Astrocyte (in vitro differentiated cells and primary cell): ENCODE results near the gene CERCAM. TPM values are rescaled to one million over a fixed set of nuclear protein-coding genes. Genes with fewer than 3 reads are reported as not detected.
"Not testable (repeated sequence)": the region's sequence is repeated elsewhere in the genome, so short reads cannot be mapped to it uniquely, and the experiment has no call there.

Source experiments
- DNase-seq: peaks from one replicate; pipeline ENCODE4 v3.0.0-alpha.2; 2010; ENCODE audit warnings: low read depth
- FAIRE-seq: peaks from 2 replicates; lab custom pipeline; 2011; peaks lifted over from hg19 to GRCh38; lab: Jason Lieb, UNC
- H2AFZ ChIP-seq: 2 replicates; pipeline ENCODE4 v1.6.0; 2012; ENCODE audit warnings: low read depth, low read length, inconsistent platforms
- H3K27ac ChIP-seq: 2 replicates; pipeline ENCODE4 v1.5.1; 2011; ENCODE audit warnings: low read depth, low read length, inconsistent platforms
- H3K27me3 ChIP-seq: 2 replicates; pipeline ENCODE4 v1.6.0; 2011; ENCODE audit warnings: low read length, inconsistent platforms; ENCODE audit not compliant: insufficient read depth
- H3K36me3 ChIP-seq: 2 replicates; pipeline ENCODE4 v1.5.1; 2011; ENCODE audit warnings: low read length, inconsistent platforms; ENCODE audit not compliant: insufficient read depth
- H3K4me1 ChIP-seq: 2 replicates; pipeline ENCODE4 v1.5.1; 2011; ENCODE audit warnings: low read length, inconsistent platforms; ENCODE audit not compliant: insufficient read depth
- H3K4me2 ChIP-seq: 2 replicates; pipeline ENCODE4 v1.6.0; 2012; ENCODE audit warnings: low read length, inconsistent platforms
- H3K4me3 ChIP-seq: 2 replicates; pipeline ENCODE4 v1.5.1; 2011; ENCODE audit warnings: low read depth, mild to moderate bottlenecking, low read length, inconsistent platforms; ENCODE audit not compliant: insufficient read depth
- H3K79me2 ChIP-seq: 2 replicates; pipeline ENCODE4 v1.6.0; 2012; ENCODE audit warnings: mild to moderate bottlenecking, low read length, inconsistent platforms; ENCODE audit not compliant: insufficient read depth
- H3K9ac ChIP-seq: 2 replicates; pipeline ENCODE4 v1.6.0; 2012; ENCODE audit warnings: mild to moderate bottlenecking, low read length, inconsistent platforms
- H3K9me3 ChIP-seq: 2 replicates; pipeline ENCODE4 v1.5.1; 2012; ENCODE audit warnings: low read depth, mild to moderate bottlenecking, low read length, inconsistent platforms; ENCODE audit not compliant: insufficient read depth
- H4K20me1 ChIP-seq: 2 replicates; pipeline ENCODE4 v1.6.0; 2012; ENCODE audit warnings: low read length, inconsistent platforms; ENCODE audit not compliant: insufficient read depth
- H3K27ac Mint-ChIP-seq: one replicate; pipeline ENCODE4 v1.8.0; 2021; ENCODE audit warnings: mild to moderate bottlenecking, mixed read lengths; ENCODE audit not compliant: unreplicated experiment
- H3K27me3 Mint-ChIP-seq: one replicate; pipeline ENCODE4 v1.8.0; 2021; ENCODE audit warnings: low read depth, mixed read lengths; ENCODE audit not compliant: unreplicated experiment
- H3K36me3 Mint-ChIP-seq: one replicate; pipeline ENCODE4 v1.8.0; 2021; ENCODE audit warnings: low read depth, mixed read lengths; ENCODE audit not compliant: unreplicated experiment
- H3K4me1 Mint-ChIP-seq: one replicate; pipeline ENCODE4 v1.8.0; 2021; ENCODE audit warnings: low read depth, mixed read lengths; ENCODE audit not compliant: unreplicated experiment
- H3K4me3 Mint-ChIP-seq: one replicate; pipeline ENCODE4 v1.8.0; 2021; ENCODE audit warnings: mild to moderate bottlenecking, moderate library complexity, mixed read lengths; ENCODE audit not compliant: unreplicated experiment
- H3K9me3 Mint-ChIP-seq: one replicate; pipeline ENCODE4 v1.8.0; 2021; ENCODE audit warnings: mild to moderate bottlenecking, mixed read lengths; ENCODE audit not compliant: unreplicated experiment
- CTCF ChIP-seq: IDR thresholded peaks from 2 replicates; pipeline ENCODE4 v1.5.1; 2011; ENCODE audit warnings: low read depth, mild to moderate bottlenecking, inconsistent platforms, low read length, moderate library complexity; ENCODE audit not compliant: insufficient read depth
- EZH2 ChIP-seq: IDR thresholded peaks from 2 replicates; pipeline ENCODE4 v1.6.1; 2012; ENCODE audit warnings: mild to moderate bottlenecking, low read length, inconsistent platforms; ENCODE audit not compliant: insufficient read depth
- total RNA-seq: library from RNA; stranded (reverse); gene quantifications from 2 replicates; pipeline ENCODE4 v1.2.1, GENCODE V29; 2021

Gene CERCAM
- total RNA-seq, 1 donor from 2014 or later, result 66.1 TPM

GRCh38 chr9:128421482-128421996 is 882 bp downstream of the CERCAM start:
- Histone ChIP-seq H3K36me3 (peaks cover 3% of the 10 kb centered on the region), H3K79me2 (peaks cover 12% of the 10 kb centered on the region), H3K9me3 (no peaks in the 10 kb centered on the region), H2AFZ (peak overlapping the region; percentile 77), H3K9ac (peak overlapping the region; percentile 80), H3K4me2 (peak overlapping the region; percentile 97), H3K4me1 (peaks cover 12% of the 10 kb centered on the region), H3K27ac (peak overlapping the region; percentile 43), H3K27me3 (no peaks in the 10 kb centered on the region), H3K4me3 (peak overlapping the region; percentile 73), H4K20me1 (no peaks in the 10 kb centered on the region)
- peaks cover 6% of the 10 kb centered on the region for H3K27me3 Mint-ChIP-seq
- no peak for TF ChIP-seq CTCF
- TF ChIP-seq EZH2, result no peak
- H3K36me3 Mint-ChIP-seq, result peaks cover 10% of the 10 kb centered on the region
- no peak for DNase-seq
- FAIRE-seq, result no peak
- peaks cover 3% of the 10 kb centered on the region for H3K4me1 Mint-ChIP-seq
- H3K4me3 Mint-ChIP-seq, result peak overlapping the region; percentile 79
- H3K27ac Mint-ChIP-seq, result no peak overlapping the region
- H3K9me3 Mint-ChIP-seq, result no peaks in the 10 kb centered on the region

- not testable (repeated sequence) for H3K9me3 ChIP-seq, H3K27ac ChIP-seq, H3K27me3 ChIP-seq, H3K9me3 Mint-ChIP-seq, H3K36me3 ChIP-seq, H3K27me3 Mint-ChIP-seq, H3K9ac ChIP-seq, H3K4me1 Mint-ChIP-seq, DNase-seq, H2AFZ ChIP-seq, FAIRE-seq, H4K20me1 ChIP-seq
- H3K4me1 ChIP-seq, result peaks cover 12% of the 10 kb centered on the region
- H3K4me3 ChIP-seq, result peak overlapping the region; percentile 73
- H3K4me2 ChIP-seq, result peak overlapping the region; percentile 97
- H3K36me3 Mint-ChIP-seq, result peaks cover 13% of the 10 kb centered on the region
- peak overlapping the region; percentile 73 for H3K27ac Mint-ChIP-seq
- H3K4me3 Mint-ChIP-seq, result peak overlapping the region; percentile 79
- H3K79me2 ChIP-seq, result peaks cover 12% of the 10 kb centered on the region
These were observed 1.5 kb downstream of the CERCAM start for GRCh38 chr9:128422022-128422782.

GRCh38 chr9:128422783-128423150 is 2.1 kb downstream of the CERCAM start:
- DNase-seq (no peak), FAIRE-seq (no peak)
- H3K36me3 ChIP-seq, result peaks cover 3% of the 10 kb centered on the region
- no peaks in the 10 kb centered on the region for H3K27me3 ChIP-seq
- H3K9me3 ChIP-seq, result no peaks in the 10 kb centered on the region
- peaks cover 3% of the 10 kb centered on the region for H3K4me1 Mint-ChIP-seq
- peaks cover 13% of the 10 kb centered on the region for H3K36me3 Mint-ChIP-seq
- H3K4me1 ChIP-seq, result peaks cover 12% of the 10 kb centered on the region
- peaks cover 12% of the 10 kb centered on the region for H3K79me2 ChIP-seq
- TF ChIP-seq CTCF (no peak), EZH2 (no peak)
- H3K9me3 Mint-ChIP-seq, result no peaks in the 10 kb centered on the region
- H3K4me2 ChIP-seq, result no peak overlapping the region
- no peak overlapping the region for H2AFZ ChIP-seq
- peaks cover 5% of the 10 kb centered on the region for H3K27me3 Mint-ChIP-seq
- H3K4me3 Mint-ChIP-seq, result no peak overlapping the region
- no peak overlapping the region for H3K27ac ChIP-seq
- no peak overlapping the region for H3K9ac ChIP-seq
- peak overlapping the region; percentile 73 for H3K27ac Mint-ChIP-seq
- no peak overlapping the region for H3K4me3 ChIP-seq
- no peaks in the 10 kb centered on the region for H4K20me1 ChIP-seq

GRCh38 chr9:128423356-128423755 is 2.7 kb downstream of the CERCAM start:
- Histone ChIP-seq H3K79me2 (peaks cover 12% of the 10 kb centered on the region), H3K4me1 (peaks cover 16% of the 10 kb centered on the region)
- not testable (repeated sequence) for H3K4me3 Mint-ChIP-seq, FAIRE-seq, H3K9me3 ChIP-seq, H3K9me3 Mint-ChIP-seq, H3K4me1 Mint-ChIP-seq, H3K36me3 ChIP-seq, DNase-seq, H4K20me1 ChIP-seq, H2AFZ ChIP-seq, H3K4me3 ChIP-seq, H3K27me3 ChIP-seq, H3K4me2 ChIP-seq, H3K27ac ChIP-seq, H3K27me3 Mint-ChIP-seq, H3K9ac ChIP-seq
- peaks cover 13% of the 10 kb centered on the region for H3K36me3 Mint-ChIP-seq
- H3K27ac Mint-ChIP-seq, result peak overlapping the region; percentile 73
